Vagina (tissue), 2 donors: ENCODE results near the gene SRF. TPM values are rescaled to one million over a fixed set of nuclear protein-coding genes. Genes with fewer than 3 reads are reported as not detected.
A peak's percentile ranks its signal among the peaks of the same experiment; 100 is the strongest.

Experiments
- DNase-seq, 2 donors: peaks; one replicate each; pipeline ENCODE4 v3.0.0-alpha.2; 2017; ENCODE audit errors: extremely low spot score in 2 of 2
- H3K27ac ChIP-seq: fragments of 200-600 bp; sonication (generic); one replicate; pipeline ENCODE4 v1.5.1; 2019
- H3K27me3 ChIP-seq: fragments of 200-600 bp; sonication (generic); one replicate; pipeline ENCODE4 v1.5.1; 2019
- H3K36me3 ChIP-seq, 2 donors: fragments of 200-600 bp; sonication (generic); one replicate each; pipeline ENCODE4 v1.5.1; 2017 to 2019
- H3K4me1 ChIP-seq: fragments of 200-600 bp; sonication (generic); one replicate; pipeline ENCODE4 v1.5.1; 2019
- H3K4me3 ChIP-seq, 2 donors: fragments of 200-600 bp; sonication (generic); 1 replicate in 1 of 2; 2 replicates in 1 of 2; pipeline ENCODE4 v1.5.1; 2016 to 2019
- H3K9me3 ChIP-seq: fragments of 200-600 bp; sonication (generic); one replicate; pipeline ENCODE4 v1.5.1; 2019
- POLR2A ChIP-seq, 2 donors: fragments of 450-650 bp; IDR thresholded peaks; one replicate each; pipeline ENCODE4 v1.6.1; 2017; ENCODE audit warnings: antibody characterized with exemption in 2 of 2, mild to moderate bottlenecking in 2 of 2, moderate library complexity in 2 of 2
- POLR2AphosphoS5 ChIP-seq, 2 donors: sonication (generic); formaldehyde crosslinking; IDR thresholded peaks; one replicate each; pipeline ENCODE4 v1.9.0; 2017; ENCODE audit warnings: antibody characterized with exemption in 2 of 2, mild to moderate bottlenecking in 2 of 2, low read depth in 1 of 2; ENCODE audit not compliant: insufficient read depth in 1 of 2
- intact Hi-C: fragments of 100-400 bp; cut with DNase I; formaldehyde crosslinking; loops from one replicate; pipeline ENCODE4 v1.15.1; 2023
- total RNA-seq: library from RNA; depleted of rRNA; stranded (reverse); fragments of >200 nt; gene quantifications from one replicate; pipeline ENCODE4 v1.2.3, GENCODE V29; 2016
- TF ChIP-seq, protein P1 (sequence below), 3 experiments: fragments of 450-650 bp in 2 of 3; fragments of 200-600 bp in 1 of 3; sonication (generic) in 1 of 3; IDR thresholded peaks; one replicate each; pipeline ENCODE4 v1.5.1; 2017 to 2019; ENCODE audit warnings: antibody characterized with exemption in 3 of 3, mild to moderate bottlenecking in 2 of 3, moderate library complexity in 2 of 3

SRF gene
- total RNA-seq, 1 donor from 2014 or later, result 28.2 TPM

GRCh38 chr6:43203029-43203717 lies 32.1 kb downstream of the SRF start:
- no peaks in the 10 kb centered on the region for H3K27me3 ChIP-seq
- intact Hi-C loops, result no loop called here
- no peak for DNase-seq
- no peaks in the 10 kb centered on the region for H3K4me1 ChIP-seq
- H3K36me3 ChIP-seq, result peaks cover 0 to 41% of the 10 kb centered on the region in 2 donors
- TF ChIP-seq POLR2AphosphoS5 (IDR thresholded peaks at IDR 0.05; ENCODE audit: insufficient read depth in 1 of 2, low read depth in 1 of 2) (no peak), POLR2A (IDR thresholded peaks at IDR 0.05) (no peak)
- TF ChIP-seq, protein P1, sequence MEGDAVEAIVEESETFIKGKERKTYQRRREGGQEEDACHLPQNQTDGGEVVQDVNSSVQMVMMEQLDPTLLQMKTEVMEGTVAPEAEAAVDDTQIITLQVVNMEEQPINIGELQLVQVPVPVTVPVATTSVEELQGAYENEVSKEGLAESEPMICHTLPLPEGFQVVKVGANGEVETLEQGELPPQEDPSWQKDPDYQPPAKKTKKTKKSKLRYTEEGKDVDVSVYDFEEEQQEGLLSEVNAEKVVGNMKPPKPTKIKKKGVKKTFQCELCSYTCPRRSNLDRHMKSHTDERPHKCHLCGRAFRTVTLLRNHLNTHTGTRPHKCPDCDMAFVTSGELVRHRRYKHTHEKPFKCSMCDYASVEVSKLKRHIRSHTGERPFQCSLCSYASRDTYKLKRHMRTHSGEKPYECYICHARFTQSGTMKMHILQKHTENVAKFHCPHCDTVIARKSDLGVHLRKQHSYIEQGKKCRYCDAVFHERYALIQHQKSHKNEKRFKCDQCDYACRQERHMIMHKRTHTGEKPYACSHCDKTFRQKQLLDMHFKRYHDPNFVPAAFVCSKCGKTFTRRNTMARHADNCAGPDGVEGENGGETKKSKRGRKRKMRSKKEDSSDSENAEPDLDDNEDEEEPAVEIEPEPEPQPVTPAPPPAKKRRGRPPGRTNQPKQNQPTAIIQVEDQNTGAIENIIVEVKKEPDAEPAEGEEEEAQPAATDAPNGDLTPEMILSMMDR (IDR thresholded peaks at IDR 0.05), result no peak
- no peaks in the 10 kb centered on the region for H3K9me3 ChIP-seq
- H3K27ac ChIP-seq, result no peak overlapping the region
- H3K4me3 ChIP-seq, result no peak overlapping the region

- TF ChIP-seq POLR2A (IDR thresholded peaks at IDR 0.05) (no peak), POLR2AphosphoS5 (IDR thresholded peaks at IDR 0.05; ENCODE audit: insufficient read depth in 1 of 2, low read depth in 1 of 2) (no peak)
- TF ChIP-seq, protein P1 (IDR thresholded peaks at IDR 0.05), result no peak
- Histone ChIP-seq H3K27ac (no peak overlapping the region), H3K4me3 (no peak overlapping the region), H3K4me1 (no peaks in the 10 kb centered on the region), H3K9me3 (no peaks in the 10 kb centered on the region), H3K36me3 (peaks cover 0 to 36% of the 10 kb centered on the region in 2 donors), H3K27me3 (no peaks in the 10 kb centered on the region)
- DNase-seq, result no peak
- intact Hi-C loops, result no loop called here
These were observed 32.6 kb downstream of the SRF start for GRCh38 chr6:43203718-43204095.

- Histone ChIP-seq H3K27ac (no peak overlapping the region), H3K27me3 (no peaks in the 10 kb centered on the region), H3K9me3 (no peaks in the 10 kb centered on the region), H3K4me3 (no peak overlapping the region), H3K36me3 (peaks cover 0 to 35% of the 10 kb centered on the region in 2 donors), H3K4me1 (no peaks in the 10 kb centered on the region)
- intact Hi-C loops, result no loop called here
- peak in 1 of 2 donors; percentile 93 for DNase-seq
- TF ChIP-seq, protein P1 (IDR thresholded peaks at IDR 0.05), result no peak
- TF ChIP-seq POLR2AphosphoS5 (IDR thresholded peaks at IDR 0.05; ENCODE audit: insufficient read depth in 1 of 2, low read depth in 1 of 2), result no peak
- no peak for TF ChIP-seq POLR2A (IDR thresholded peaks at IDR 0.05)
These were observed 33.4 kb downstream of the SRF start for GRCh38 chr6:43204271-43205105.

DNA sequence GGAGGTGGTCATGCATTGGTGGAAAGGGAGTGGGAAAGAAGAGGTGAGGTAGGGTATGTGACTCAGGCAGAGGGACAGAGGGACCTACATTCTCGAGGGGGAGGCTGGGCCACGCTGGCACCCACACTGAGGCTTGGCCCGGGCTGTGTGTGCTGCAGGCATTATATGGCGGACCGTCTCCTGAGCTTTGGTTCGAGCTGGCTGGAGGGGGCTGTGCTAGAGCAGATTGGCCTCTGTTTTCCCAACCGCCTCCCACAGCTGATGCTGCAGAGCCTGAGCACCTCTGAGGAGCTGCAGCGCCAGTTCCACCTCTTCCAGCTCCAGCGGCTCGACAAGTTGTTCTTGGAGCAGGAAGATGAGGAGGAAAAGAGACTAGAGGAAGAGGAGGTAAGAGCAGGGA lies 34.8 kb downstream of the SRF start:
- intact Hi-C loops, result no loop called here
- peaks cover 0 to 24% of the 10 kb centered on the region in 2 donors for H3K36me3 ChIP-seq

More for the DNA sequence above, 34.8 kb downstream of the SRF start:
- TF ChIP-seq POLR2A (IDR thresholded peaks at IDR 0.05) (no peak), POLR2AphosphoS5 (IDR thresholded peaks at IDR 0.05; ENCODE audit: insufficient read depth in 1 of 2, low read depth in 1 of 2) (no peak)
- TF ChIP-seq, protein P1 (IDR thresholded peaks at IDR 0.05), result no peak
- H3K4me1 ChIP-seq, result no peaks in the 10 kb centered on the region
- peak in 1 of 2 donors; percentile 91 for DNase-seq
- no peaks in the 10 kb centered on the region for H3K9me3 ChIP-seq
- no peak overlapping the region for H3K27ac ChIP-seq
- H3K4me3 ChIP-seq, result no peak overlapping the region
- H3K27me3 ChIP-seq, result no peaks in the 10 kb centered on the region
